OCI-LY7 (cell line): ENCODE measurements around the gene TMEM8B. TPM values are rescaled to one million over a fixed set of nuclear protein-coding genes. Genes with fewer than 3 reads are reported as not detected.

ENCODE experiments used
- BruUV-seq: library from RNA; stranded (reverse); fragments of 400-500 nt; replicated peaks from 2 replicates; lab custom pipeline; 2021; lab: Mats Ljungman, UMichigan
- CTCF ChIA-PET: fragments of 300-600 bp; sonication (Branson Sonifier 250); formaldehyde crosslinking; loops from one replicate; lab custom pipeline; 2022; ENCODE audit warnings: antibody characterized with exemption; ENCODE audit not compliant: unreplicated experiment; lab: Charles Lee
- POLR2A ChIA-PET: fragments of 300-600 bp; sonication (Branson Sonifier 250); formaldehyde crosslinking; loops from one replicate; lab custom pipeline; 2022; ENCODE audit warnings: antibody characterized with exemption; lab: Charles Lee
- DNase-seq: peaks from one replicate; pipeline ENCODE4 v3.0.0-alpha.2; 2015; ENCODE audit warnings: low spot score
- H2AFZ ChIP-seq: fragments of 200-600 bp; sonication (generic), shearing (Covaris generic); 2 replicates; pipeline ENCODE4 v1.6.1; 2014; ENCODE audit warnings: mild to moderate bottlenecking, antibody characterized with exemption, low read length, moderate library complexity
- H3K27ac ChIP-seq: fragments of 200-600 bp; sonication (generic); 2 replicates; pipeline ENCODE4 v1.5.1; 2014; ENCODE audit warnings: mixed run types, low read depth, mild to moderate bottlenecking, moderate library complexity, low read length, inconsistent platforms; ENCODE audit not compliant: poor library complexity, severe bottlenecking
- H3K36me3 ChIP-seq: fragments of 200-600 bp; sonication (generic); 2 replicates; pipeline ENCODE4 v1.6.1; 2014; ENCODE audit warnings: mild to moderate bottlenecking, antibody characterized with exemption, low read length, moderate library complexity, mixed read lengths; ENCODE audit not compliant: insufficient read depth
- H3K4me1 ChIP-seq: fragments of 200-600 bp; sonication (generic); 2 replicates; pipeline ENCODE4 v1.5.1; 2014; ENCODE audit warnings: mild to moderate bottlenecking, low read length; ENCODE audit not compliant: insufficient read depth, poor library complexity, severe bottlenecking
- H3K4me2 ChIP-seq: fragments of 200-600 bp; sonication (generic); 2 replicates; pipeline ENCODE4 v1.6.1; 2014; ENCODE audit warnings: mild to moderate bottlenecking, low read length
- H3K4me3 ChIP-seq: fragments of 200-600 bp; sonication (generic); 2 replicates; pipeline ENCODE4 v1.5.1; 2014; ENCODE audit warnings: mild to moderate bottlenecking, low read depth, low read length; ENCODE audit not compliant: poor library complexity, severe bottlenecking
- H3K79me2 ChIP-seq: fragments of 200-600 bp; sonication (generic); 2 replicates; pipeline ENCODE4 v1.6.1; 2016; ENCODE audit warnings: low read depth, mild to moderate bottlenecking, low read length, moderate library complexity, mixed read lengths; ENCODE audit not compliant: insufficient read depth
- H3K9me2 ChIP-seq: fragments of 200-600 bp; sonication (generic); 2 replicates; pipeline ENCODE4 v1.6.1; 2016; ENCODE audit warnings: mild to moderate bottlenecking, low read length, mixed read lengths; ENCODE audit not compliant: insufficient read depth
- H3K9me3 ChIP-seq: fragments of 200-600 bp; sonication (generic); 2 replicates; pipeline ENCODE4 v1.6.1; 2014; ENCODE audit warnings: mild to moderate bottlenecking, mixed run types, low read length, mixed read lengths
- H4K20me1 ChIP-seq: fragments of 200-600 bp; sonication (generic); 2 replicates; pipeline ENCODE4 v1.6.1; 2014; ENCODE audit warnings: mild to moderate bottlenecking, antibody characterized with exemption, low read length, moderate library complexity, mixed read lengths; ENCODE audit not compliant: insufficient read depth
- CTCF ChIP-seq: fragments of 200-600 bp; sonication (generic); conservative IDR thresholded peaks from 2 replicates; pipeline ENCODE4 v1.5.1; 2014; ENCODE audit warnings: mild to moderate bottlenecking, antibody characterized with exemption, low read length, moderate library complexity, mixed read lengths
- EZH2phosphoT487 ChIP-seq: fragments of 200-600 bp; sonication (generic); IDR thresholded peaks from 2 replicates; pipeline ENCODE4 v1.6.1; 2018; ENCODE audit warnings: low read depth, borderline replicate concordance, mild to moderate bottlenecking, mixed run types, antibody characterized with exemption, low read length, moderate library complexity, mixed read lengths
- intact Hi-C: fragments of 100-400 bp; cut with micrococcal nuclease; formaldehyde crosslinking; loops from one replicate; pipeline ENCODE4 v1.10.0; 2022; ENCODE audit not compliant: unreplicated experiment
- total RNA-seq, 2 experiments: library from RNA; depleted of rRNA in 1 of 2; stranded (reverse); fragments of >200 nt in 1 of 2; shearing (Covaris generic) in 1 of 2; gene quantifications; 2 replicates each; pipeline ENCODE4 v1.2.3, GENCODE V29; 2014 to 2022

The TMEM8B gene
- total RNA-seq, 2 experiments from 2014 or later: 3.1 to 15.7 TPM

- peaks cover 25% of the 10 kb centered on the region for H3K4me1 ChIP-seq
- intact Hi-C loops: no loop called here
- BruUV-seq: no TSS peak
- H3K4me3 ChIP-seq: no peak overlapping the region
- H2AFZ ChIP-seq: no peak overlapping the region
- H3K36me3 ChIP-seq: no peaks in the 10 kb centered on the region
- DNase-seq: no peak
- H3K27ac ChIP-seq: no peak overlapping the region
- H3K79me2 ChIP-seq: no peaks in the 10 kb centered on the region
- no peak overlapping the region for H3K4me2 ChIP-seq
- TF ChIP-seq CTCF (no peak), EZH2phosphoT487 (no peak)
- no peaks in the 10 kb centered on the region for H4K20me1 ChIP-seq
- CTCF ChIA-PET: no interaction called here
- POLR2A ChIA-PET: interaction anchor here (0.6 kb wide), 1 partner anchor 37 kb away, joined by 3 read pairs; no protein-coding TSS in a partner anchor
- no peaks in the 10 kb centered on the region for H3K9me2 ChIP-seq
- H3K9me3 ChIP-seq: no peaks in the 10 kb centered on the region
Observed at GRCh38 chr9:35840881-35841644, 12.0 kb downstream of the TMEM8B start.

DNA sequence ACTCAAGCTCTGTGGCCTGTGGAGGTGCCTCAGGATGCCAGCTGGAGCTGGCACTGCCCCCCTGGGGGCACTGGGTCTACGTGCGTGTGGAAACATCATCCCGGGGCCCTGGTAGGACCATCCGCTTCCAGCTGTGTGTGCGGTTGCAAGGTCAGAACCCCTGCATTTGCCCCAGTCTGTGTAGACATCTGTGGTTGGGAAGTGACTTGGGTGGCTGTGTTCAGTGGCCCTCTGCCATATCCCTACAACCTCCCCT, 12.5 kb downstream of the TMEM8B start:
- peaks cover 25% of the 10 kb centered on the region for H3K4me1 ChIP-seq
- POLR2A ChIA-PET: no interaction called here

More for the DNA sequence above, 12.5 kb downstream of the TMEM8B start:
- H3K9me2 ChIP-seq: no peaks in the 10 kb centered on the region
- H3K79me2 ChIP-seq: no peaks in the 10 kb centered on the region
- no peak overlapping the region for H3K27ac ChIP-seq
- H4K20me1 ChIP-seq: no peaks in the 10 kb centered on the region
- no peak for DNase-seq
- no peak overlapping the region for H3K4me2 ChIP-seq
- H3K4me3 ChIP-seq: no peak overlapping the region
- TF ChIP-seq EZH2phosphoT487 (no peak), CTCF (no peak)
- H3K9me3 ChIP-seq: no peaks in the 10 kb centered on the region
- CTCF ChIA-PET: no interaction called here
- H2AFZ ChIP-seq: no peak overlapping the region
- H3K36me3 ChIP-seq: no peaks in the 10 kb centered on the region
- intact Hi-C loops: no loop called here
- no TSS peak for BruUV-seq
